Spleen (tissue), 11 donors: Measurements from ENCODE around the gene WDR74. TPM values are rescaled to one million over a fixed set of nuclear protein-coding genes. Genes with fewer than 3 reads are reported as not detected.

Experiments used
- DNase-seq: peaks from one replicate; pipeline ENCODE4 v3.0.0-alpha.2; 2020
- H3K27ac ChIP-seq, 8 donors: fragments of 200-600 bp; sonication (generic) in 7 of 8; 1 replicate in 4 of 8; 2 replicates in 4 of 8; pipeline versions ENCODE4 v1.5.0 to v1.8.0; 2016 to 2021; ENCODE audit warnings: inconsistent platforms in 4 of 8, mild to moderate bottlenecking in 4 of 8, moderate library complexity in 1 of 8
- H3K27me3 ChIP-seq, 7 donors: fragments of 200-600 bp; sonication (generic) in 6 of 7; replicated peaks in 1 of 7; 1 replicate in 4 of 7; 2 replicates in 3 of 7; pipeline versions ENCODE4 v1.5.0 to v1.8.0; 2016 to 2021; ENCODE audit warnings: inconsistent platforms in 3 of 7, mild to moderate bottlenecking in 1 of 7
- H3K36me3 ChIP-seq, 6 donors: fragments of 200-600 bp; sonication (generic) in 5 of 6; 1 replicate in 4 of 6; 2 replicates in 2 of 6; pipeline versions ENCODE4 v1.5.0 to v1.8.0; 2016 to 2021; ENCODE audit warnings: inconsistent platforms in 2 of 6
- H3K4me1 ChIP-seq, 6 donors: fragments of 200-600 bp; sonication (generic) in 5 of 6; 1 replicate in 3 of 6; 2 replicates in 3 of 6; pipeline versions ENCODE4 v1.5.0 to v1.8.0; 2016 to 2021; ENCODE audit warnings: inconsistent platforms in 3 of 6
- H3K4me3 ChIP-seq, 8 donors: fragments of 200-600 bp; sonication (generic) in 7 of 8; 1 replicate in 4 of 8; 2 replicates in 4 of 8; pipeline versions ENCODE4 v1.5.0 to v1.8.0; 2016 to 2021; ENCODE audit warnings: inconsistent platforms in 4 of 8, mild to moderate bottlenecking in 4 of 8, moderate library complexity in 2 of 8
- H3K9me3 ChIP-seq, 8 donors: fragments of 200-600 bp; sonication (generic) in 7 of 8; 1 replicate in 4 of 8; 2 replicates in 4 of 8; pipeline versions ENCODE4 v1.5.0 to v1.8.0; 2016 to 2021; ENCODE audit warnings: inconsistent platforms in 4 of 8
- POLR2A ChIP-seq, 3 donors: fragments of 450-650 bp; IDR thresholded peaks; one replicate each; pipeline ENCODE4 v1.5.1; 2017; ENCODE audit warnings: antibody characterized with exemption in 3 of 3, mild to moderate bottlenecking in 1 of 3
- POLR2AphosphoS5 ChIP-seq, 3 donors: sonication (generic); formaldehyde crosslinking; IDR thresholded peaks; one replicate each; pipeline ENCODE4 v1.5.1; 2017; ENCODE audit warnings: antibody characterized with exemption in 3 of 3
- WGBS, 5 donors: extraction: QIAGEN DNeasy Blood & Tissue Kit in 3 of 5; methylation state at CpG; one replicate each; pipeline versions ENCODE4 v1.1.5 to v1.1.7; 2013 to 2018; 5-methylcytosine and 5-hydroxymethylcytosine counted together
- intact Hi-C: fragments of 100-400 bp; cut with DNase I; formaldehyde crosslinking; loops from one replicate; pipeline ENCODE4 v1.15.0; 2023; ENCODE audit warnings: low total_unique reads
- polyA plus RNA-seq, 3 donors: library from polyadenylated mRNA; stranded (reverse); fragments of 200-250 nt; gene quantifications; one replicate each; pipeline ENCODE4 v1.2.1, GENCODE V29; 2013
- total RNA-seq, 7 donors: library from RNA; depleted of rRNA in 3 of 7; stranded (reverse); fragments of >200 nt in 3 of 7; fragmentation: NEBNext Ultra II Directional in 4 of 7; extraction: Animal tissue kit (Norgen Biotek cat#: 25700) in 4 of 7; gene quantifications; one replicate each; pipeline versions ENCODE4 v1.1.0 to v1.2.1, GENCODE V29; 2016 to 2021
- TF ChIP-seq, protein P1 (sequence below), 11 experiments: fragments of 200-600 bp in 7 of 11; fragments of 450-650 bp in 4 of 11; sonication (generic) in 4 of 11; IDR thresholded peaks in 8 of 11; conservative IDR thresholded peaks in 3 of 11; 1 replicate in 7 of 11; 2 replicates in 4 of 11; pipeline versions ENCODE4 v1.4.0 to v1.8.0; 2016 to 2021; ENCODE audit warnings: antibody characterized with exemption in 11 of 11, inconsistent platforms in 4 of 11, mild to moderate bottlenecking in 1 of 11
- donor health status: healthy with polysubstance abuse.
- donor health status: DM: no; HTN: no; CAD: no; lungs with moderate emphysema.
- donor health status: DM: no; HTN: no; CAD: no.
- donor health status: Bipolar disorder and iron deficiency.
- donor health status: healthy.
- donor health status: DM: no; HTN: no; CAD: no.
- donor health status: DM: yes; HTN: yes; CAD: no.

Gene WDR74
- total and polyA plus RNA-seq, 10 donors: 29.0 to 66.2 (median 50.1) TPM

DNA sequence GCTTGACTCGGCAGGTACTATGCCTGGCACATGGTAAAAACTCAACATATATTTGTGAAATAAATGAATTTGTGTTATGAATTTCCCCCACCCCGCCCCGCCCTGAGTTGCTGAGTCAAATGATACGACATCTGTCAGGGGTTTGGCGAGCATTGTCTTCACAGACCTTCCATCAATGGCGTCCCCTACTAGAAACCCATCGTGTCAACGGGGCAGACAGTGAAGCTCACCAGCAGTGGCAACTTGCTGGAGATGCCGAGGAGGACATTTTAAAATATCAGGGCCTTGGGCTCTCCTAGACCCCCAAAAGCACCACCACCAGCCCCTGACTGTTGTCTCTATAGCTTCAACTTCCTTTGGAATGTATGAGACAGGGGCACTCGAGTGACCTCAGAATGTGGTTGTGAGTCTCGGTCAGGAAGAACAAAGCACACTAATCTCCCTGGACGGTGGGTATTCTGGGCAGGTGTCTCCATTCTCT is 33.4 kb downstream of the WDR74 start:
- Histone ChIP-seq H3K36me3 (peaks cover 3 to 44% (median 26%) of the 10 kb centered on the region in 6 donors), H3K9me3 (no peaks in the 10 kb centered on the region), H3K4me3 (peak overlapping the region; percentile 68 to 94 (median 86)), H3K4me1 (peaks cover 13 to 65% (median 42%) of the 10 kb centered on the region in 6 donors), H3K27ac (peak overlapping the region; percentile 87 to 99 (median 96)), H3K27me3 (no peaks in the 10 kb centered on the region)
- DNase-seq: no peak
- intact Hi-C loops: no loop called here
- 22 to 31% (median 28%) methylated on average over 12 of the region's 12 CpGs for WGBS, 5 donors
- no peak for TF ChIP-seq POLR2AphosphoS5 (IDR thresholded peaks at IDR 0.05)
- TF ChIP-seq POLR2A (IDR thresholded peaks at IDR 0.05): no peak
- TF ChIP-seq, protein P1, sequence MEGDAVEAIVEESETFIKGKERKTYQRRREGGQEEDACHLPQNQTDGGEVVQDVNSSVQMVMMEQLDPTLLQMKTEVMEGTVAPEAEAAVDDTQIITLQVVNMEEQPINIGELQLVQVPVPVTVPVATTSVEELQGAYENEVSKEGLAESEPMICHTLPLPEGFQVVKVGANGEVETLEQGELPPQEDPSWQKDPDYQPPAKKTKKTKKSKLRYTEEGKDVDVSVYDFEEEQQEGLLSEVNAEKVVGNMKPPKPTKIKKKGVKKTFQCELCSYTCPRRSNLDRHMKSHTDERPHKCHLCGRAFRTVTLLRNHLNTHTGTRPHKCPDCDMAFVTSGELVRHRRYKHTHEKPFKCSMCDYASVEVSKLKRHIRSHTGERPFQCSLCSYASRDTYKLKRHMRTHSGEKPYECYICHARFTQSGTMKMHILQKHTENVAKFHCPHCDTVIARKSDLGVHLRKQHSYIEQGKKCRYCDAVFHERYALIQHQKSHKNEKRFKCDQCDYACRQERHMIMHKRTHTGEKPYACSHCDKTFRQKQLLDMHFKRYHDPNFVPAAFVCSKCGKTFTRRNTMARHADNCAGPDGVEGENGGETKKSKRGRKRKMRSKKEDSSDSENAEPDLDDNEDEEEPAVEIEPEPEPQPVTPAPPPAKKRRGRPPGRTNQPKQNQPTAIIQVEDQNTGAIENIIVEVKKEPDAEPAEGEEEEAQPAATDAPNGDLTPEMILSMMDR (IDR thresholded peaks at IDR 0.05 in 8 of 11, conservative IDR thresholded peaks at IDR 0.05 in 3 of 11): no peak

- Histone ChIP-seq H3K9me3 (no peaks in the 10 kb centered on the region), H3K27me3 (no peaks in the 10 kb centered on the region), H3K36me3 (peaks cover 4 to 51% (median 33%) of the 10 kb centered on the region in 6 donors), H3K4me1 (peaks cover 13 to 68% (median 43%) of the 10 kb centered on the region in 6 donors), H3K4me3 (peak within 1 kb of the TSS; percentile 68 to 94 (median 86)), H3K27ac (peak within 1 kb of the TSS; percentile 87 to 99 (median 96))
- 0 to 1% (median 1%) methylated on average over 27 to 77 of the region's 77 CpGs for WGBS, 5 donors
- TF ChIP-seq POLR2AphosphoS5 (IDR thresholded peaks at IDR 0.05): peak; percentile 100
- TF ChIP-seq, protein P1 (IDR thresholded peaks at IDR 0.05 in 8 of 11, conservative IDR thresholded peaks at IDR 0.05 in 3 of 11): peak in 8 of 11 experiments; percentile 9 to 53 (median 34)
- TF ChIP-seq POLR2A (IDR thresholded peaks at IDR 0.05): peak; percentile 98 to 100 (median 99)
- intact Hi-C loops: no loop called here
- DNase-seq: peak; percentile 98
These were observed 34.1 kb downstream of the WDR74 start, which contains the start of gene NXF1 for GRCh38 chr11:62805076-62805892. Gene NXF1, minus strand, starts transcription at chr11:62805440. Its CDS starts 84 bp downstream, at chr11:62805356.

DNA sequence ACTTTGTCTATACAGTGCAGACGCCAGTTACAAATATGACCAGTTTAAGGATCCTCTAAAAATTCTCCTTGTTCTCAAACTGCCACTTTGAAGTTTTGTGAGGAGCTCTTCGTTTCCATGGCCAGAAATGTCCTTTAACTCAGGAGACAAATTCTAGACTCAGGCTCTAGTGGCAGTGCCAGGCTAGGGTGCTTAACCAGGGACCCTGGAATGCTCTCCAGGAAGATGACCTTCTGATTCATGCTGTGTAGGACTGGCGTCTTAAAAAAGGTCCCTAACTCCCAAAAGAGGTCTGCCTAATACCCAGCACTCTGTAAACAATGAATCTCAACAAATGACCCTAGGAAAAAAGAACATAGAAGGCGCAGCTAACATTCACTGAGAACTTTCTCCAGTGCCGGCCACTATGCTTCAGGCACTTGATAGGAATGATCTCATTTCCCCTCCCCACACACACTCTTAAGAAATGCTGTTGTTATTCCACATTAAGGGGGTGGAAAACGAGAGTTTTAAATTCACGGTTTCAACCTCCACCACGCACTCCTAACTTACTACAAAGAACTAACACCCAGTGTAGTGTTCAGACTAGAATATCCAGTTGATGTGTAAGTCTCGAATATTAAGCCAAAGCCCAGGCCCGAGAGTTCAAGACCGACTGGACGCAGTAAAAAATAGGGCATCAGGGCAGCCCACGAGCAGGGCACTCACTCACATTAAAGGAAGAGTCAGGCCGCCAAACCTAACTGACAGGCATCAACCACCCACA is 34.9 kb downstream of the WDR74 start:
- H3K4me3 ChIP-seq: peak overlapping the region; percentile 68 to 94 (median 86)
- no peaks in the 10 kb centered on the region for H3K9me3 ChIP-seq
- TF ChIP-seq, protein P1 (IDR thresholded peaks at IDR 0.05 in 8 of 11, conservative IDR thresholded peaks at IDR 0.05 in 3 of 11): no peak
- no peak for TF ChIP-seq POLR2A (IDR thresholded peaks at IDR 0.05)
- TF ChIP-seq POLR2AphosphoS5 (IDR thresholded peaks at IDR 0.05): no peak
- intact Hi-C loops: no loop called here
- peak overlapping the region; percentile 86 to 99 (median 96) for H3K27ac ChIP-seq
- no peak for DNase-seq
- H3K4me1 ChIP-seq: peaks cover 13 to 68% (median 43%) of the 10 kb centered on the region in 6 donors
- peaks cover 11 to 56% (median 41%) of the 10 kb centered on the region in 6 donors for H3K36me3 ChIP-seq
- H3K27me3 ChIP-seq: no peaks in the 10 kb centered on the region
- 3 to 7% (median 4%) methylated on average over 14 of the region's 14 CpGs for WGBS, 5 donors
